Measurements from ENCODE around the gene ARMH3.

The ARMH3 gene

GRCh38 chr10:101814466-101815071 is 241.4 kb downstream of the ARMH3 start:
- Histone ChIP-seq H3K4me3 (peak overlapping the region; percentile 80 to 100 (median 97); a peak in 17 of 20 replicates), H3K9me3 (replicated peaks in 1 of 11) (no peaks in the 10 kb centered on the region), H4K20me1 (peaks cover 78 to 85% (median 84%) of the 10 kb centered on the region in 11 experiments), H3K4me1 (peaks cover 26 to 32% (median 28%) of the 10 kb centered on the region in 10 experiments), H3K27me3 (no peaks in the 10 kb centered on the region), H3K4me2 (peak overlapping the region; percentile 80 to 96 (median 91)), H3K9ac (peak overlapping the region; percentile 42 to 99 (median 94); a peak in 17 of 22 replicates), H3K27ac (0 out of 22 replicates have a peak overlapping the region, but pooled peaks of 1 of the 11 experiments have one; percentile 90), H3K36me3 (peaks cover 36 to 45% (median 38%) of the 10 kb centered on the region in 11 experiments)
- TF ChIP-seq Cebpa-rat (IDR thresholded peaks at IDR 0.05), result no peak

- Histone ChIP-seq H3K36me3 (peaks cover 55 to 64% (median 58%) of the 10 kb centered on the region in 11 experiments), H4K20me1 (peaks cover 81 to 100% (median 94%) of the 10 kb centered on the region in 11 experiments), H3K4me3 (no peak overlapping the region), H3K9me3 (replicated peaks in 1 of 11) (no peaks in the 10 kb centered on the region), H3K27me3 (no peaks in the 10 kb centered on the region), H3K4me1 (peaks cover 18 to 24% (median 19%) of the 10 kb centered on the region in 10 experiments), H3K4me2 (no peak overlapping the region), H3K27ac (no peak overlapping the region), H3K9ac (no peak overlapping the region)
- TF ChIP-seq Cebpa-rat (IDR thresholded peaks at IDR 0.05), result no peak
These were observed 243.4 kb downstream of the ARMH3 start for GRCh38 chr10:101812606-101813005.

DNA sequence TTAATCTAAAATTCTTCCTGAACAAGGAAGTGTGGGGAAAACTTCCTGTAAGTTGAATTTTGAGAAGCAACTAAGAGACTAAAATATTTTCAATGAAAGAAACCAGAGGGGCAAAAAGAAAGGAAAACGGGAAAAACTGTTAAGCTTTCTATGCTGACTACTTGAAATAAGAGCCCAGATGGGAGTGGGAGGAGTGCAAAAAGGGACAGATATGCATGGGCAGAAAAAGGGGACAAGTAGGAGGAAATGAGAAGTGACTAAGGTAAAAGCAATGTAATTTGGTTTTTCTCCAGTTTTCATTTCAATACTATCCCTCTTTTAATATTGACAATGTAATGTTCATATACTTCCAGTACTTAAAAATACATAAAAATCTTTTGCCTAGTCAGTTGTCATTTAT is 248.8 kb downstream of the ARMH3 start:
- no peak overlapping the region for H3K27ac ChIP-seq
- no peak overlapping the region for H3K9ac ChIP-seq
- H3K27me3 ChIP-seq, result no peaks in the 10 kb centered on the region
- H3K4me2 ChIP-seq, result no peak overlapping the region
- H3K9me3 ChIP-seq (replicated peaks in 1 of 11), result no peaks in the 10 kb centered on the region
- H4K20me1 ChIP-seq, result peaks cover 45 to 98% (median 57%) of the 10 kb centered on the region in 11 experiments; a peak in 21 of 22 replicates
- H3K36me3 ChIP-seq, result peaks cover 97 to 100% (median 100%) of the 10 kb centered on the region in 11 experiments
- H3K4me3 ChIP-seq, result no peak overlapping the region
- TF ChIP-seq Cebpa-rat (IDR thresholded peaks at IDR 0.05), result no peak
- peaks cover 0 to 7% (median 0%) of the 10 kb centered on the region in 10 experiments; a peak in 1 of 20 replicates for H3K4me1 ChIP-seq

- no peak overlapping the region for H3K9ac ChIP-seq
- peaks cover 98 to 100% (median 100%) of the 10 kb centered on the region in 11 experiments for H3K36me3 ChIP-seq
- no peak overlapping the region for H3K4me3 ChIP-seq
- H3K9me3 ChIP-seq (replicated peaks in 1 of 11), result no peaks in the 10 kb centered on the region
- peaks cover 0 to 7% (median 0%) of the 10 kb centered on the region in 10 experiments; a peak in 1 of 20 replicates for H3K4me1 ChIP-seq
- no peak for TF ChIP-seq Cebpa-rat (IDR thresholded peaks at IDR 0.05)
- H3K27me3 ChIP-seq, result no peaks in the 10 kb centered on the region
- no peak overlapping the region for H3K4me2 ChIP-seq
- H4K20me1 ChIP-seq, result peaks cover 36 to 98% (median 53%) of the 10 kb centered on the region in 11 experiments; a peak in 21 of 22 replicates
- H3K27ac ChIP-seq, result no peak overlapping the region
These were observed 252.5 kb downstream of the ARMH3 start for GRCh38 chr10:101803511-101803910.

GRCh38 chr10:101797403-101798059 is 258.4 kb downstream of the ARMH3 start:
- H3K27me3 ChIP-seq, result no peaks in the 10 kb centered on the region
- H3K4me2 ChIP-seq, result no peak overlapping the region
- no peaks in the 10 kb centered on the region for H3K9me3 ChIP-seq (replicated peaks in 1 of 11)
- no peak overlapping the region for H3K27ac ChIP-seq
- peaks cover 51 to 100% (median 82%) of the 10 kb centered on the region in 11 experiments for H4K20me1 ChIP-seq
- TF ChIP-seq Cebpa-rat (IDR thresholded peaks at IDR 0.05), result no peak
- no peak overlapping the region for H3K4me3 ChIP-seq
- H3K4me1 ChIP-seq, result no peaks in the 10 kb centered on the region
- peaks cover 99 to 100% (median 100%) of the 10 kb centered on the region in 11 experiments for H3K36me3 ChIP-seq
- H3K9ac ChIP-seq, result no peak overlapping the region

Data from BLaER1 treated with 17β-estradiol and CSF1 and Interleukin-3, amounts not matched to agents 10 nM and 100 nM (cell line).